ENCODE results near the gene TPSD1. TPM values are rescaled to one million over a fixed set of nuclear protein-coding genes. Genes with fewer than 3 reads are reported as not detected.
A peak's percentile ranks its signal among the peaks of the same experiment; 100 is the strongest.

The TPSD1 gene
- total RNA-seq, 1 donor from 2014 or later: not detected

- peaks cover 5% of the 10 kb centered on the region for H3K36me3 Mint-ChIP-seq (ENCODE audit: low read depth, unreplicated experiment)
- peaks cover 14% of the 10 kb centered on the region for H3K4me1 Mint-ChIP-seq (ENCODE audit: unreplicated experiment)
- no peaks in the 10 kb centered on the region for H3K9me3 Mint-ChIP-seq (ENCODE audit: unreplicated experiment)
- no peak for TF ChIP-seq CTCF (IDR thresholded peaks at IDR 0.05; ENCODE audit: unreplicated experiment)
- no peak overlapping the region for H3K4me3 Mint-ChIP-seq (ENCODE audit: unreplicated experiment)
- no peak for DNase-seq (ENCODE audit: low spot score)
- H3K27ac Mint-ChIP-seq (ENCODE audit: unreplicated experiment): no peak overlapping the region
- peaks cover 9% of the 10 kb centered on the region for H3K27me3 Mint-ChIP-seq (ENCODE audit: unreplicated experiment)
These were observed 50.5 kb downstream of the TPSD1 start for GRCh38 chr16:1306334-1306733.

- H3K27me3 Mint-ChIP-seq (ENCODE audit: unreplicated experiment): peaks cover 9% of the 10 kb centered on the region
- H3K4me3 Mint-ChIP-seq (ENCODE audit: unreplicated experiment): peak overlapping the region; percentile 86
- H3K4me1 Mint-ChIP-seq (ENCODE audit: unreplicated experiment): peaks cover 14% of the 10 kb centered on the region
- H3K27ac Mint-ChIP-seq (ENCODE audit: unreplicated experiment): peak overlapping the region; percentile 82
- DNase-seq (ENCODE audit: low spot score): no peak
- H3K9me3 Mint-ChIP-seq (ENCODE audit: unreplicated experiment): no peaks in the 10 kb centered on the region
- H3K36me3 Mint-ChIP-seq (ENCODE audit: low read depth, unreplicated experiment): peaks cover 5% of the 10 kb centered on the region
- TF ChIP-seq CTCF (IDR thresholded peaks at IDR 0.05; ENCODE audit: unreplicated experiment): no peak
These were observed 52.4 kb downstream of the TPSD1 start for GRCh38 chr16:1308036-1308976.

Other genes with a start within 250 kb of the TPSD1 start
- not detected for gene SSTR5, start 183.3 kb upstream of the TPSD1 start, total RNA-seq (ENCODE audit: unreplicated experiment)
- not detected for gene C1QTNF8, start 159.8 kb upstream of the TPSD1 start, total RNA-seq (ENCODE audit: unreplicated experiment)
- 3.4 TPM for gene CACNA1H, start 103.0 kb upstream of the TPSD1 start, total RNA-seq (ENCODE audit: unreplicated experiment)
- not detected for gene TPSG1, start 30.8 kb upstream of the TPSD1 start, total RNA-seq (ENCODE audit: unreplicated experiment)
- not detected for gene TPSB2, start 25.9 kb upstream of the TPSD1 start, total RNA-seq (ENCODE audit: unreplicated experiment)
- gene TPSAB1, start 15.4 kb upstream of the TPSD1 start, total RNA-seq (ENCODE audit: unreplicated experiment): not detected
- gene UBE2I, start 53.6 kb downstream of the TPSD1 start, total RNA-seq (ENCODE audit: unreplicated experiment): 167 TPM
- 6.5 TPM for gene BAIAP3, start 77.6 kb downstream of the TPSD1 start, total RNA-seq (ENCODE audit: unreplicated experiment)
- 68.2 TPM for gene TSR3, start 95.8 kb downstream of the TPSD1 start, total RNA-seq (ENCODE audit: unreplicated experiment)
- gene GNPTG, start 95.9 kb downstream of the TPSD1 start, total RNA-seq (ENCODE audit: unreplicated experiment): 47.9 TPM
- gene UNKL, start 158.6 kb downstream of the TPSD1 start, total RNA-seq (ENCODE audit: unreplicated experiment): 30.3 TPM
- gene UQCC4, start 164.7 kb downstream of the TPSD1 start, total RNA-seq (ENCODE audit: unreplicated experiment): 11.4 TPM
- not detected for gene PERCC1, start 175.0 kb downstream of the TPSD1 start, total RNA-seq (ENCODE audit: unreplicated experiment)
- 2.4 TPM for gene CCDC154, start 188.5 kb downstream of the TPSD1 start, total RNA-seq (ENCODE audit: unreplicated experiment)
- 99.1 TPM for gene CLCN7, start 219.0 kb downstream of the TPSD1 start, total RNA-seq (ENCODE audit: unreplicated experiment)
- 0.21 TPM for gene PTX4, start 232.9 kb downstream of the TPSD1 start, total RNA-seq (ENCODE audit: unreplicated experiment)
- gene TELO2, start 237.3 kb downstream of the TPSD1 start, total RNA-seq (ENCODE audit: unreplicated experiment): 64.5 TPM

Data from endothelial cell (in vitro differentiated cells).